ENCODE measurements around the gene KIF6.

KIF6 gene

GRCh38 chr6:39585641-39586040 is 139.6 kb downstream of the KIF6 start:
- DNase-seq = no peak

GRCh38 chr6:39577446-39578165 is 147.6 kb downstream of the KIF6 start:
- DNase-seq = no peak

DNA sequence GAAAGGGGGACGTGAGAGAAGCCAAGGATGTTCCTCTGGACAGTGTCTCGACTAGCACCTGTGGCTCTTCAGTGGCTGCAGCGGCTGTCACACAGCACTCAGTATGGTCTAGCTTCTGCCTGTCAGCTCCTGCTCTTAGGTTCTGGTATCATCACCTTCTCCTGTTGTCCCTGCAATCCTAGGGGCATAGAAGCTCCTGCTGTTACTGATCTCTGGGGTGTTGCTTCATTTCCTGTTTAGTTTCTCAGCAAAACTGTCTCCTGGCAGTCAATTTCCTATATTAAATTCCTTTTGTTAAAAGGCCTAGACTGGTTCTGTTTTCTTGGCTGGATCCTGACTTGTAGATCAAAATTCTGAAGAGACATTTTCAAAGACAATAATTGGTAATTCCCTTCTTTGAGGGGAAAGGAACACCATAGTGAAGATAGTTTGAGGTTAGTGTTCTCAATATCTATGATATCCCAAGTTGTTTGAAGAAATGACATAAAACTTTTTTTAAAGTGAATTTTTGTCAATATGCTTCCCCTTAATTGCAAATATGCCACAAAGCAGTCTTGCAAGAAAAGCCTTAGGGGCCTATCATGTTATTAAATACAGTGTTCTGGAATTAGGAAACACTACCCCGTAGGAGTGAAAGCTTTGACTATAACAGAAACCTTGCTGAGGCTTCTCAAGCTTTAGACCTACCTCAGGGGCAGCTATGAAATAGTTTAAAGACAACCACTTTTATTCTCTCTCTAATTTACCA is 148.5 kb downstream of the KIF6 start:
- DNase-seq = no peak

- DNase-seq = no peak
These were observed 150.2 kb downstream of the KIF6 start for GRCh38 chr6:39574991-39575390.

DNA sequence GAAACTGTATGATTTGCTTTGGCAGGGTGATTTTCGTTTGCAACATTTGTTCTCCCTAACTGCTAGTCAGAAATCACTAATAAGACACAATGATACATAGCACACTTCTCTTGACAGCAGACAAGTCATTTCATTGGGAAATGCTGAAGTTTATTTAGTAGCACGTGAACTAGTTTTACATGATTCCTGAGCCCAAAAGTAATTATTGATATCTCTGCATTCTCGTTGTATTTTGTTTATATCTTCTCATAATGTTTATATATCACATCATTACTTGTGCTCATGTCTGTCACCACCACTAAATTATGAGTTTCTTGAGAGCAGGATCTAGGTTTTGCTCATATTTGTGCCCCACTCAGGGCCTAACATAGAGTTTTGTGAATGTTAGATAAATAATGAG is 151.7 kb downstream of the KIF6 start:
- DNase-seq = peak; percentile 26

DNA sequence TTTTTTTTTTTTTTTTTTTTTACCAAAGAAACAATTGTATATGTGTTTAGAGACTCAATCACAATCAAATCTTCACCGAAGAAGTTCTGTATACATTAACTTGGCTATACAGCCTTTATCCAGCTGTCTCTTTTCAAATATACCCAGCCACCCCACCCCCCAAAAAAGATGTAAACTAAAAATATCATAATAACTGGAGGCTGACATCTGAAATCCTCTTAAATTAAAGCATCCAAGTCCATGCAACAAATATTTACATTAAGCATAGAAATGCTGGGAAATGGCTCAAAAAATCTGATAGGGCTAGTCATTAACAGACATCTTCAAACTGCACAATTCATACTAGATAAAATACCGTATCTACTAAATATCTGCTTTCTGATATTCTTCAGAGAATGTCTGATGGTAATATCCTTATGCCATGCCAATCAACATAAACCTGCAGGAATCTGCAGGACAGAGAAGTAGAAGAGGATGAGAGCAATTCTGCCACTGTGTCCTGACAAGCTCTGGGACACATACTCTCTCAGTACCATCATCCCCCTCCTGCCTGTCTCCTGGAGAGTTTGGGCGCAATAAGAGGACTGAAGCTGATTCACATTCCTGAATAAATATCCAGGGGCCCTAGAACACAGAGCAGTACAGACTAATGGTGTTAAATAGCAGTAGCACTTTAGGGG is 152.4 kb downstream of the KIF6 start:
- DNase-seq = no peak

DNA sequence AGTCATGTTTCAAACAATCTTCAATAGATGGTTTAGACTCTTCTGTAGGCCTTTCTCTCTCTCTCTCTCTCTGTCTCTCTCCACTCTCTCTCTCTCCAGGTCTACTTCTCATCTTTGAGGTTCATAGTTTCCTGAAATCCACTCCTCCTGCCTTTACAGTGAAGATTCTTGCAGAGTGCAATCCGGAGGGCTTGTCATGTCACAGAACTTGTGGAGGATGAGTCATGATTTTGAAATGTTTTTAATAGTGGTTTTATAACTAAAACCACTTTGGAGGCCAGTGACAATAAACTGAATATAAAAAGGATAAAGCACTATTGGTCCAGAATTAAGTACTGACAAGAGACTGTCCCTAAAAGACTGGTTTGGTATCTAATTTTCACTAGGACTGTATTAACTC is 156.3 kb downstream of the KIF6 start:
- DNase-seq = no peak

DNA sequence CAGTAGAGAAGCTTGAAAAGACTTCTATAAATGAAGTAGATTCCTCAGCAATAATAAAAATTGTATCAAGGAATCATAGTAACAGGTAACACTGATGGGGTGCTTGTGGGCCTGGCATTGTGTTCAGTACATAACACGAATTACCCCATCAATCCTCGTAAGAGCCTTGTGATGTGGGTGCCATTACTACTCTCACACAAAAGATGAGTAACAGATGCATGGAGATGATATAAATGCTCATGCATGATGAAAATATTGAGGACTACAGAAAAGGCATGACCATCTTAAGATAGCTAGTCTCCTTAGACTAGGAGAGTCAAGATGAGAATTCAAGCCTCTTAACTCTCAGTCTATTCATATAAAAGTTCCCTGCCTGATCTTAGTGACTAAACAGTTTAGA is 158.1 kb downstream of the KIF6 start:
- DNase-seq = no peak

GRCh38 chr6:39566456-39566855 is 158.8 kb downstream of the KIF6 start:
- no peak for DNase-seq

- no peak for DNase-seq
These were observed 159.3 kb downstream of the KIF6 start for GRCh38 chr6:39565956-39566355.

DNA sequence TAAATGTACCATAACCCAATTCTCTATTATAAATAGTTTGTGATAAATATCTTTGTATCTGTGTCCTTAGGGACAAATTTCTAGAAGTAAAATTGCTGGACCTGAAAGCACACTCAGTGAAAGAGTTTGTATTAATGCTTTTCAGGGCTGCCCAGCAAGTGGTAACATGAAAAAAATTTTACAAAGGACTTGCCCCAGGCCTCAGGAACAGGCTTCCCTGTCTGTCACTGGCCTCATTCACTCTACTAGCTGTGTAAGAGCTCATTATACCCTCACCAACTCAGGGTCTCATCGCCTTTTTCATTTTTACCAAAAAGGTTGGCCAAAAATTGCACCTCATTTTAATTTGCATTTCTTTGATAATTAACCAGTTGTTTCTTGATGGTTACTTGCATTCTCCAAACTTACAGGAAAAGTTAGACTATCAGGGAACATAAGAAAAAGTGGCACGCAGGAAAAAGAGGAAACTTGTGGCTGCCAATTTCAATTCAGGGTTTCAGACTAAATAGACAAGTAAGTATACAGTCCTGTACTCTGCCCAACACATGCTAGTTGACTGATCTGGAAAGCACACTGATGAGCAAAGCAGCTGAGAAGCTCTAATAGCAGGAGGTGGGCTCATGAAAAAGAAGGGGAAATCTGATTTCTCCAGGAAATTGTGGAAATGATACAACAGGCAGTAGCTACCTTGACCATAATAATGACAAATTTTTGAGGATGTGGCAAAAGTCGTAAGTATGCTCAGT is 161.5 kb downstream of the KIF6 start:
- DNase-seq = no peak

- DNase-seq = no peak
These were observed 163.5 kb downstream of the KIF6 start for GRCh38 chr6:39561536-39562266.

- DNase-seq = no peak
These were observed 164.3 kb downstream of the KIF6 start for GRCh38 chr6:39560915-39561314.

DNA sequence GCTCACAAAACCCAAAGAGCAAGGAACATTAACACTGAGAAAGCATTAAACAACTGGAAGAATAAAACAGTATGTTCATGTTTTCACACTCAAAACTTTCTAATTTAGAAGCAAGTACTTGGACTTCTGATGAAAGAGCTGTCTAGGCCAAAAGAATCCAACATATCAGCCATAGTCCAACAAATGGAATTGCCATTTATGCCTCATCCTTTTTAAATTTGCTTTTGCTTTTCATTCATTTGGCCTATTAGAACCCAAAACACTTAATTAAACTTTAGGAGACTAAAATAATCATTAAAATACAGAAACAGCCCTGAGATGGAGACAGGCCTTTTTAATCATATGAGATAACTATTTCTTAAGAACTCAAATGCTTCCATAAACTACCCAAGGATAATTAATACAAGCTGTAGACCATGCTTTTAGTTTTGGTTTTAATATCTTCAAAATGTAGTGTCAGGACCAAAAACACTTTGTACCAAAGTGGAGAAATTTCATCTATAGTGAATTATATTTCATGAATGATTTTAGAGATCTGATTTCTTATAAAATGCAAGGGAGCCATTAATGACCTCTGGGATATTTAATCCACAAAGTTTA is 166.5 kb downstream of the KIF6 start:
- DNase-seq = no peak

GRCh38 chr6:39558079-39558478 is 167.1 kb downstream of the KIF6 start:
- DNase-seq = no peak

DNA sequence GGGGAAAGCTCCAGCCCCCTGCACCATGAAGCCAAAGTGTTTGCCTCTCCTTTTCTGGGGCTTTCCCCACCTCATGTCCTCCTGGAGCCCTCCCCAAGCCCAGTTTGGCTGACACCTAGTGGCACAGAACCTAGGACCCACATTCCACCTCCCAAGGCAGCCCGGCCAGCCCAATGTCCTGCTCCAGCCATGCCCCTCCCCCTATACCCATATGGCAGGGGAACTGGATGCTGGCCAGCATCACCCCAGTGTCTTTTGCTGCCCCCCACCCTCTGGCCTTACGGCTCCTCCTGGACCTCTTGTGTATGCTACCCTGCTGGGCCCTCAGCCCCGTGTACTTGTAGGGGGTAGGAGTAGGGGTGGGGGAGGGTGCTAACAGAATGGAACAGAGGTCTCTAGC is 170.1 kb downstream of the KIF6 start:
- no peak for DNase-seq

DNA sequence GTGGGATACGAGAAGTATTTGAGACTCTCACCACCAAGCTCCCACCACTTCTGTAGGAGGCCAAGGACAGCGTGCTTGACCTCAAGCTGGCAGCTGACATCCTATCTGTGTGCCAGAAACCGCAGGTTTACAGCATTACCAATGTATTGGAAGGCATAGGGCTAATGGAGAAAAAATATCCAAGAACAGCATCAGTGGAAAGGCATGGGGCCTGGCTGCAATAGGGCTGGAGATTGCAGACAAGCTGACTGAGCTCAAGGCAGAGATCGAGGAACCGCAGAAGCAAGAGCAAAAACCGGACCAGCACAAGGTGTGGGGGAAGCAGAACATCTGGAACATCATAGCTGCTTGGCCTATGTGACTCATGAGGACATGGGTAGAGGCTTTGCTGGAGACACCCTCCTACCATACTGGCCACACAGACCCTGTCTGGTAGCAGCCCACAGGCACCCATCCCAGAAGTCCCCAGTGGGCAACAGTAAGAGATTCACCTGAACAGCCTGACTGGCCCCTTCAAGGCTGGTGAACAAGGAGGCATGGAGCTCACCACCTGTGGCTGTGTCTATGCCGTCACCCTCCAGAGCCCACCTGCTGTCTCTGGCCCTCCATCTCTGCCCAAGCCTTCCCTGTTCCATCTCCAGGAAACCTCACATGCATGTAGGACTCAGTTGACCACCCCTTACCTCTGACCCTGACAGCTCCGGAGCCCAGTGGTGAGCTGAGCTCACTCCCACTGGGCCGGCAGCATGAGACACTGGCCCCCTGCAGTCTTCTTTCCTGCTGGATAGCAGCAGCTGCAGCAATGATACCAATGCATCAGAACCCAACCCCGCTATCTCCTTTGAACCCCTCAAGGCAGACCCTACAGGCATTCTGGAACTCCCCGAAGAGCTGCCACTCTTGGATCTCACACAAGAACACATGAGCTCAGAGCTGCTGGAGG is 171.1 kb downstream of the KIF6 start:
- no peak for DNase-seq

DNA sequence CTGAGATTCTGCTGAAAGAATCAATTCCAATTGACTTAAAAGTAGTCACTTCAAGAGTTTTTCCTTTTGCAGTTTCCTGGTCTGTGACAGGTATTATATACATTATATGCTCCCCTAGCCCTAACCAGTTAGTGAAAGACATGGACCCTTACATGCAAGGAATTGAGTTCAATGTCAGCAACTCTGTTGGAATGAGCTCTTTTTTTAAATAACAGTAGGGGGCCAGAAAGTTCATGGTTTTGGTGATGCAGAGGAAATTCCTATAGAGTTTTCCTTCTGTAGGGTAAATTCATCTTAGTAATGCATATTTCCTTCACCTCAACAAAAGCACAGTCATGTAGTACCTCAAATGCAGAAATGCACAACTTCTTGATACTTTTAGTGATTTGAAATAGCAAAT is 172.2 kb downstream of the KIF6 start:
- DNase-seq = no peak

GRCh38 chr6:39550191-39550590 is 175.0 kb downstream of the KIF6 start:
- DNase-seq = no peak

DNA sequence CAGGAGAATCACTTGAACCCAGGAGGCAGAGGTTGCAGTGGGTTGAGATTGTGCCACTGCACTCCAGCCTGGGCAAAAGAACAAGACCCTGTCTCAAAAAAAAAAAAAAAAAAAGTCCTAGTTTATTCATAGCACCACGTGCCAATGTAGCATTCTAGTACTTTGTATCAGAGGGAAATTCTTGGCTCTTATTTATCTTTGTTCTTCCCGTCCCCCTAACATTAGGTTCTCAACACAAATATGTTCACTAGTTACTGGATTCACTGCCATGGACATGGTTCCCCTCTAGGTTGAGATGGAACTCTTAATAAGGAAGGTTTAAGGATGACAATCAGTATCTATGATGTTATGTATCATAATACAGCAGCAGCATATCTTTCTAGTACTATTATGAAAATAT is 178.5 kb downstream of the KIF6 start:
- no peak for DNase-seq

GRCh38 chr6:39543950-39544349 is 181.3 kb downstream of the KIF6 start:
- DNase-seq = no peak
